ENCODE data around the gene PCDHB7. TPM values are rescaled to one million over a fixed set of nuclear protein-coding genes. Genes with fewer than 3 reads are reported as not detected.
"Not testable (repeated sequence)": the region's sequence is repeated elsewhere in the genome, so short reads cannot be mapped to it uniquely, and the experiment has no call there.

The PCDHB7 gene
- total RNA-seq, 1 donor from 2014 or later, result 1.5 TPM

- Histone ChIP-seq H3K36me3 (ENCODE audit: control insufficient read depth, insufficient read depth, low read length) (no peaks in the 10 kb centered on the region), H3K4me3 (ENCODE audit: low read depth, low read length) (no peak overlapping the region), H3K27me3 (ENCODE audit: control insufficient read depth, insufficient read depth, low read length) (no peaks in the 10 kb centered on the region)
- no peak for TF ChIP-seq CTCF (IDR thresholded peaks at IDR 0.05; ENCODE audit: insufficient read depth, low read length, poor library complexity, severe bottlenecking)
- DNase-seq (ENCODE audit: low read depth), result no peak
These were observed 3.5 kb downstream of the PCDHB7 start for GRCh38 chr5:141175933-141176332.

GRCh38 chr5:141177577-141178191 is 5.2 kb downstream of the PCDHB7 start, which contains the start of gene PCDHB8:
TSS of gene PCDHB8 (plus strand) at chr5:141177790. CDS start at chr5:141178035, 245 bp downstream.
- not testable (repeated sequence) for H3K27me3 ChIP-seq (ENCODE audit: control insufficient read depth, insufficient read depth, low read length); DNase-seq (ENCODE audit: low read depth); H3K36me3 ChIP-seq (ENCODE audit: control insufficient read depth, insufficient read depth, low read length); H3K4me3 ChIP-seq (ENCODE audit: low read depth, low read length)

GRCh38 chr5:141179371-141179770 is 6.9 kb downstream of the PCDHB7 start:
- H3K4me3 ChIP-seq (ENCODE audit: low read depth, low read length); H3K36me3 ChIP-seq (ENCODE audit: control insufficient read depth, insufficient read depth, low read length); H3K27me3 ChIP-seq (ENCODE audit: control insufficient read depth, insufficient read depth, low read length); DNase-seq (ENCODE audit: low read depth): not testable (repeated sequence)

GRCh38 chr5:141179876-141180275 is 7.4 kb downstream of the PCDHB7 start:
- not testable (repeated sequence) for H3K27me3 ChIP-seq (ENCODE audit: control insufficient read depth, insufficient read depth, low read length); H3K36me3 ChIP-seq (ENCODE audit: control insufficient read depth, insufficient read depth, low read length); DNase-seq (ENCODE audit: low read depth); H3K4me3 ChIP-seq (ENCODE audit: low read depth, low read length)

- no peak for DNase-seq (ENCODE audit: low read depth)
- no peaks in the 10 kb centered on the region for H3K36me3 ChIP-seq (ENCODE audit: control insufficient read depth, insufficient read depth, low read length)
- TF ChIP-seq CTCF (IDR thresholded peaks at IDR 0.05; ENCODE audit: insufficient read depth, low read length, poor library complexity, severe bottlenecking), result no peak
- no peak overlapping the region for H3K4me3 ChIP-seq (ENCODE audit: low read depth, low read length)
- H3K27me3 ChIP-seq (ENCODE audit: control insufficient read depth, insufficient read depth, low read length), result no peaks in the 10 kb centered on the region
These were observed 7.9 kb downstream of the PCDHB7 start for GRCh38 chr5:141180313-141180712.

GRCh38 chr5:141182248-141182647 is 9.8 kb downstream of the PCDHB7 start, which contains the start of gene PCDHB16:
TSS of gene PCDHB16 (plus strand) at chr5:141182387. CDS start at chr5:141182560, 173 bp downstream.
- no peaks in the 10 kb centered on the region for H3K36me3 ChIP-seq (ENCODE audit: control insufficient read depth, insufficient read depth, low read length)

GRCh38 chr5:141184117-141184855 is 11.8 kb downstream of the PCDHB7 start:
- DNase-seq (ENCODE audit: low read depth); H3K36me3 ChIP-seq (ENCODE audit: control insufficient read depth, insufficient read depth, low read length): not testable (repeated sequence)

More at GRCh38 chr5:141182248-141182647, 9.8 kb downstream of the PCDHB7 start, which contains the start of gene PCDHB16:
- Histone ChIP-seq H3K4me3 (ENCODE audit: low read depth, low read length) (no peak within 1 kb of the TSS), H3K27me3 (ENCODE audit: control insufficient read depth, insufficient read depth, low read length) (no peaks in the 10 kb centered on the region)
- TF ChIP-seq CTCF (IDR thresholded peaks at IDR 0.05; ENCODE audit: insufficient read depth, low read length, poor library complexity, severe bottlenecking), result no peak
- DNase-seq (ENCODE audit: low read depth), result no peak

More at GRCh38 chr5:141184117-141184855, 11.8 kb downstream of the PCDHB7 start:
- H3K4me3 ChIP-seq (ENCODE audit: low read depth, low read length); H3K27me3 ChIP-seq (ENCODE audit: control insufficient read depth, insufficient read depth, low read length): not testable (repeated sequence)

Measured in kidney epithelial cell (primary cell).